Sciatic nerve (tissue), 2 donors: Measurements from ENCODE around the gene KANSL1. TPM values are rescaled to one million over a fixed set of nuclear protein-coding genes. Genes with fewer than 3 reads are reported as not detected.

Experiments
- ATAC-seq: fragments of 200-7000 bp; cut with Tn5 transposase; one replicate; pipeline ENCODE4 v1.9.1; 2020; ENCODE audit warnings: mild to moderate bottlenecking, moderate library complexity
- DNase-seq: peaks from one replicate; pipeline ENCODE4 v3.0.0-alpha.2; 2020; ENCODE audit warnings: low spot score
- intact Hi-C: fragments of 100-400 bp; cut with DNase I; formaldehyde crosslinking; loops from one replicate; pipeline ENCODE4 v1.14.2; 2022
- total RNA-seq: library from RNA; stranded (reverse); fragmentation: NEBNext Ultra II Directional; extraction: Animal tissue kit (Norgen Biotek cat#: 25700); gene quantifications from one replicate; pipeline ENCODE4 v1.2.1, GENCODE V29; 2021
- donor health status: DM: no; HTN: no; CAD: no.
- donor health status: DM: no; HTN: no; CAD: no.

The KANSL1 gene
- total RNA-seq, 1 donor from 2014 or later = 108 TPM

DNA sequence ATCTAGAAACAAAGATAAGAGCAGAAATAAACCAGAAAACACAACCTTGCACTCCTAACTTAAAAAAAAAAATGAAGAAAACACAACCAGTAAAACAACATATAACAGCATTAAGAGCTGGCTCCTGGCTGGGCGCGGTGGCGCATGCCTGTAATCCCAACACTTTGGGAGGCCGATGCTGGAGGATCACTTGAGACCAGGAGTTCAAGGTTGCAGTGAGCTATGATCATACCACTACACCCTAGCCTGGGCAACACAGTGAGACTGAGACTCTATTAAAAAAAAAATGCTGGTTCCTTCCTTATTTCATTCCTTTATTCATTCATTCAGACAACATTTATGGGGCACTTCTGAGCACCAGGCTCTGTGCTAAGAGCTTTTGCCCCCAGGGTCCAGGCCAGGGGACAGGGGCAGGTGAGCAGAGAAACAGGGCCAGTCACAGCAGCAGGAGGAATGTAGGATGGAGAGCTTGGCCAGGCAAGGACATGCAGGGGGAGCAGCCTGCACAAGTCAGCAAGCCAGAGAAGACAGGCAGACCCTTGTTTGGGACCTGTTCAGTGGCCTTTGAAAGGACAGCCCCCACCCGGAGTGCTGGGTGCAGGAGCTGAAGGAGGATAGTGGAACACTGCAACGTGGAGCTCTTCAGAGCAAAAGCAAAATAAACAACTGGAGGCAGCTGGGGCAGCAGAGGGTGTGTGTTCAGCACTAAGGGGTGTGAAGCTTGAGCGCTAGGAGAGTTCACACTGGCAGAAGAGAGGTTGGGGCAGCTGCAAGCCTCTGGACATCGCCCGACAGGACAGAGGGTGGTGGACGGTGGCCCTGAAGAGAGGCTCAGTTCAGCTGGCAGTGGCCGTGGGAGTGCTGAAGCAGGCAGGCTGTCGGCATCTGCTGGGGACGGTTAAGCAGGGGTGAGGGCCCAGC, 191.6 kb downstream of the KANSL1 start:
- ATAC-seq (peak; percentile 5), DNase-seq (no peak)
- intact Hi-C loops = loop anchor here (10.0 kb wide), 1 partner anchor 213 kb away; no protein-coding TSS in a partner anchor

DNA sequence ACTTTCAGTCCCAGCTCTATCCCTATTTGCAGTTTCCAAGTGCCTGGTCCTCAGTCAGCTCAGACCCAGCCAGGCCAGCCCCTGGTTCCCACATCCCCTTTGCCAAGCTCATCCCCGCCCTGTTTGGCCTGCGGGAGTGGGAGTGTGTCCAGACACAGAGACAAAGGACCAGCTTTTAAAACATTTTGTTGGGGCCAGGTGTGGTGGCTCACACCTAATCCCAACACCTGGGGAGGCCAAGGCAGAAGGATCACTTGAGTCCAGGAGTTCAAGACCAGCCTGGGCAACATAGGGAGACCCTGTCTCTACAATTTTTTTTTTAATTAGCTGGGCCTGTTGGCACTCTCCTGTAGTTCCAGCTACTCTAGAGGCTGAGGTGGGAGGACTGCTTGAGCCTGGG, 192.5 kb downstream of the KANSL1 start:
- DNase-seq (no peak), ATAC-seq (no peak)
- intact Hi-C loops = loop anchor here (10.0 kb wide), 1 partner anchor 214 kb away; no protein-coding TSS in a partner anchor

DNA sequence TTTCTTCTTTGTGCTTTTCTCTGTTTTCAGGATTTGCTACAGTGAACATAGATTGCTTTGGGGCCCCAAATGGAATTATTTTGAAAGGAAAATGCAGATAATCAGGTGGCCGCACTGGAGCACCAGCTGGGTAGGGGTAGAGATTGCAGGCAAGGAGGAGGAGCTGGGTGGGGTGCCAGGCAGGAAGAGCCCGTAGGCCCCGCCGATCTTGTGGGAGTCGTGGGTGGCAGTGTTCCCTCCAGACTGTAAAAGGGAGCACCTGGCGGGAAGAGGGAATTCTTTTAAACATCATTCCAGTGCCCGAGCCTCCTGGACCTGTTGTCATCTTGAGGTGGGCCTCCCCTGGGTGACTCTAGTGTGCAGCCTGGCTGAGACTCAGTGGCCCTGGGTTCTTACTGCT, 192.9 kb downstream of the KANSL1 start:
- no peak for ATAC-seq
- intact Hi-C loops = loop anchor here (10.0 kb wide), 1 partner anchor 215 kb away; no protein-coding TSS in a partner anchor
- DNase-seq = no peak

DNA sequence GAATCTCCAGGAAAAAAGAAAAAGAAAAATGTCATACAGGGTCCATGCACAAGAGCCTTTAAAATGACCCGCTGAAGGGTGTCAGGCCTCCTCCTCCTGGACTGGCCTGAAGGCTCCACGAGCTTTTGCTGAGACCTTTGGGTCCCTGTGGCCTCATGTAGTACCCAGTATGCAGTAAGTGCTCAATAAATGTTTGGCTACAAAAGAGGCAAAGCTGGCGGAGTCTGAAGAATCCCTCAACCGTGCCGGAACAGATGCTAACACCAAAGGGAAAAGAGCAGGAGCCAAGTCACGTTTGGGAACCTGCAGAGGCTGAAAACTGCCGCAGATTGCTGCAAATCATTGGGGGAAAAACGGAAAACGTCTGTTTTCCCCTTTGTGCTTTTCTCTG, 193.3 kb downstream of the KANSL1 start:
- intact Hi-C loops = loop anchor here (10.0 kb wide), 1 partner anchor 215 kb away; no protein-coding TSS in a partner anchor
- ATAC-seq (no peak), DNase-seq (no peak)

DNA sequence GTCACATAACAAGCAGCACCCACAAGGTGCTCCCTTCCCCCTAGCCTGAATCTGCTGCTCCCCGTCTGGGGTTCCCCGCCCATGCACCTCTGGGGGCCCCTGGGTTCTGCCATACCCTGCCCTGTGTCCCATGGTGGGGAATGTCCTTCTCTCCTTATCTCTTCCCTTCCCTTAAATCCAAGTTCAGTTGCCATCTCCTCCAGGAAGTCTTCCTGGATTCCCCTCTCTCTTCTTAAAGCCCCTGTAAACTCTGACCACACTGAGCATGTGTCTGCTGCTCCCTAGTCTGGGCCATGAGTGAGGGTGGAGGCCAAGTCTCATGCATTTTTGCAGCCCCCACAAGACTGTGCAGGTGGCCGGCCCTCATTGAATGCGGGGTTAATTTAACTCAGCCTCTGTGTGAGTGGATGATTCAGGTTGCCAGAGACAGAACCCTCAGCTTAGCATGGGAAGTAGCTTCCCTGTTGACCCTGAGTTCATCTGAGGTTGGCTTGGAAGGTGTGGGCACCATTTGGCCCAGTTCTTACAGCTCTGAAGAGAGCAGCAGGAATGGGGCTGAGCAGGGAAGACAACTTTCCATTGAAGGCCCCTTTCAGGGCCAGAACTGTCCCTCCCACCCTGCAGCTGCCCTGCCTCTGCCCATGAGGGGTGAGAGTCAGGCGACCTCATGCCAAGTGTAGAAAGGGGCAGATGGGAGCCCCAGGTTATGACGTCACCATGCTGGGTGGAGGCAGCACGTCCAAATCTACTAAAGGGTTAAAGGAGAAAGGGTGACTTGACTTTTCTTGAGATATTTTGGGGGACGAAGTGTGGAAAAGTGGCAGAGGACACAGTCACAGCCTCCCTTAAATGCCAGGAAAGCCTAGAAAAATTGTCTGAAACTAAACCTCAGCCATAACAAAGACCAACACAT, 194.0 kb downstream of the KANSL1 start, which contains the start of gene STH:
TSS of gene STH (plus strand) at position 264 of the 913 bp plus-strand sequence. CDS start at position 294, 30 bp downstream.
- DNase-seq = no peak
- ATAC-seq = no peak
- intact Hi-C loops = no loop called here

DNA sequence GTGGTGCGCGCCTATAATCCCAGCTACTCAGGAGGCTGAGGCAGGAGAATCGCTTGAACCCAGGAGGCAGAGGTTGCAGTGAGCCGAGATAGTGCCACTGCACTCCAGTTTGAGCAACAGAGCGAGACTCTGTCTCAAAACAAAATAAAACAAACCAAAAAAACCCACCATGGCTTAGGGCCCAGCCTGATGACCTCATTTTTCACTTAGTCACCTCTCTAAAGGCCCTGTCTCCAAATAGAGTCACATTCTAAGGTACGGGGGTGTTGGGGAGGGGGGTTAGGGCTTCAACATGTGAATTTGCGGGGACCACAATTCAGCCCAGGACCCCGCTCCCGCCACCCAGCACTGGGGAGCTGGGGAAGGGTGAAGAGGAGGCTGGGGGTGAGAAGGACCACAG, 195.6 kb downstream of the KANSL1 start:
- intact Hi-C loops = no loop called here
- ATAC-seq = no peak
- DNase-seq = no peak

DNA sequence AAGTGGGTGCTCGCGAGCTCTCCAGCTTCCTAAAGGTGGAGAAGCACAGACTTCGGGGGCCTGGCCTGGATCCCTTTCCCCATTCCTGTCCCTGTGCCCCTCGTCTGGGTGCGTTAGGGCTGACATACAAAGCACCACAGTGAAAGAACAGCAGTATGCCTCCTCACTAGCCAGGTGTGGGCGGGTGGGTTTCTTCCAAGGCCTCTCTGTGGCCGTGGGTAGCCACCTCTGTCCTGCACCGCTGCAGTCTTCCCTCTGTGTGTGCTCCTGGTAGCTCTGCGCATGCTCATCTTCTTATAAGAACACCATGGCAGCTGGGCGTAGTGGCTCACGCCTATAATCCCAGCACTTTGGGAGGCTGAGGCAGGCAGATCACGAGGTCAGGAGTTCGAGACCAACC, 196.1 kb downstream of the KANSL1 start:
- intact Hi-C loops = no loop called here
- ATAC-seq (no peak), DNase-seq (no peak)

DNA sequence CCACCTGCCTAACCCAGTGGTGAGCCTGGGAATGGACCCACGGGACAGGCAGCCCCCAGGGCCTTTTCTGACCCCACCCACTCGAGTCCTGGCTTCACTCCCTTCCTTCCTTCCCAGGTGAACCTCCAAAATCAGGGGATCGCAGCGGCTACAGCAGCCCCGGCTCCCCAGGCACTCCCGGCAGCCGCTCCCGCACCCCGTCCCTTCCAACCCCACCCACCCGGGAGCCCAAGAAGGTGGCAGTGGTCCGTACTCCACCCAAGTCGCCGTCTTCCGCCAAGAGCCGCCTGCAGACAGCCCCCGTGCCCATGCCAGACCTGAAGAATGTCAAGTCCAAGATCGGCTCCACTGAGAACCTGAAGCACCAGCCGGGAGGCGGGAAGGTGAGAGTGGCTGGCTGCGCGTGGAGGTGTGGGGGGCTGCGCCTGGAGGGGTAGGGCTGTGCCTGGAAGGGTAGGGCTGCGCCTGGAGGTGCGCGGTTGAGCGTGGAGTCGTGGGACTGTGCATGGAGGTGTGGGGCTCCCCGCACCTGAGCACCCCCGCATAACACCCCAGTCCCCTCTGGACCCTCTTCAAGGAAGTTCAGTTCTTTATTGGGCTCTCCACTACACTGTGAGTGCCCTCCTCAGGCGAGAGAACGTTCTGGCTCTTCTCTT, 196.8 kb downstream of the KANSL1 start:
- DNase-seq = no peak
- no peak for ATAC-seq
- intact Hi-C loops = no loop called here

DNA sequence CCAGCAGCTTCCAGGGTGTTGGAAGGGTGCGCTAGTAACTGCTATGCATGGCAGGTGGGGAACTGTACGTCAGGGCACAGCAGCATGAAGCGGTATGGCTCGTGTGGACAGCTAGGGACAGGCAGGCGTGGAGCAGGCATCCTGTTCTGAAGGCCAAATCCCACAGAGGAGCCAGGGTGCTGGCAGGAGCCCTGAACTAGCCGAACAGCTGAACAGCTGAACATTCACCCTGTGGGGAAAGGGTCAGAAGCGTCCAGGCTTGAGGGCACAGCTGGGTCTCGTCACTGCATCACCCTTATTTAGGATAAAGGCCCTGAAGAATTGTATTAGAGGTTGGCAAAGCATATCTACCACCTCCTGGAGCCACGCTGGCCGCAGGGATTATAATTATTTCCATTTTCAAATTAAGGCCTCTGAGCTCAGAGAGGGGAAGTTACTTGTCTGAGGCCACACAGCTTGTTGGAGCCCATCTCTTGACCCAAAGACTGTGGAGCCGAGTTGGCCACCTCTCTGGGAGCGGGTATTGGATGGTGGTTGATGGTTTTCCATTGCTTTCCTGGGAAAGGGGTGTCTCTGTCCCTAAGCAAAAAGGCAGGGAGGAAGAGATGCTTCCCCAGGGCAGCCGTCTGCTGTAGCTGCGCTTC, 197.5 kb downstream of the KANSL1 start:
- intact Hi-C loops = no loop called here
- DNase-seq = no peak
- ATAC-seq = no peak

DNA sequence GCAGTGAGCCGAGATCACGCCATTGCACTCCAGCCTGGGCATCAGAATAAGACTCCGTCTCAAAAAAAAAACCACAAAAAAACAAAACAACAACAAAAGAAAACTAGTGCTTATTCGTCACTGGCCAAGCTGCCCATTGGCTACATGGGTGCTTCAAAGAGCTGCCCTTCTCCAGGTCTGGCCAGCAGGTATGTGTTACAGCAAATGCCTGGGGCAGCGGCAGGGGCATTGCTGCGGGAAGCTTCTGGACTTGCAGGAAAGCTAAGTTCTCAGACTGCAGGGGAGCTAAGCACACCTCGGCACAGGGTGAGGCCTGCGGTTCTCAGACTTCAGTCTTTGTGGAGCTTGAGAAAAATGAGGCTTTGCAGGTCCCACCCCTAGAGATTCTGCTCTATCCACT, 198.2 kb downstream of the KANSL1 start:
- intact Hi-C loops = no loop called here
- ATAC-seq (no peak), DNase-seq (no peak)

DNA sequence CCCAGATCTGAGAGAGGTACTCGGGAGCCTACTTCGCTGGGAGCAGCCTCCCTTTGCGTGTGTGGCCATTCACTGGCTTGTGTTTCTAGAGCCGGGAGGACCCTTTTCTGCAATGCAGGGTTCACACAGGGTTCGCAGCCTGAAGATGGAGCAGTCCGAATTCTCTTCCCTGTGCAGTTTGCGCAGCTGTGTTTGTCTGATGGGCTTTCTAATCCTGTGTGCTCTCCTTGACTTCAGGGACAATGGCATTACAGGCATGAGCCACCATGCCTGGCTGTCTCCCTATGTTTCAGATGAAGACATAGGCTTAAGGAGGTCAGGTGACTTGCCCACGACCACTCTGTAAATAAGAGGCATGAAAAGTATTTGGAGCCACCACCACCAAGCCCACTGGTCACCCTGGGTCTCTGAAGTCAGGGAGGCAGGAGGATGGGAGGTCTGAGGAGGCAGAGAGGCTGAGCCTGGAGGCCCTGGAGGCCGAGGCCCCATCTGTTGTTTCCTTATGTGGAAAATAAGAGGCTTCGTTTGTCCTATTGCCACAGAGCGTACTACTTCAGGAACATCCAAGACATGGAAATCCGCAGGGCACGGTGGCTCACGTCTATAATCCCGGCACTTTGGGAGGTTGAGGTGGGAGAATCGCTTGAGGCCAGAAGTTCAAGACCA, 199.1 kb downstream of the KANSL1 start:
- no peak for ATAC-seq
- DNase-seq = no peak
- intact Hi-C loops = no loop called here

DNA sequence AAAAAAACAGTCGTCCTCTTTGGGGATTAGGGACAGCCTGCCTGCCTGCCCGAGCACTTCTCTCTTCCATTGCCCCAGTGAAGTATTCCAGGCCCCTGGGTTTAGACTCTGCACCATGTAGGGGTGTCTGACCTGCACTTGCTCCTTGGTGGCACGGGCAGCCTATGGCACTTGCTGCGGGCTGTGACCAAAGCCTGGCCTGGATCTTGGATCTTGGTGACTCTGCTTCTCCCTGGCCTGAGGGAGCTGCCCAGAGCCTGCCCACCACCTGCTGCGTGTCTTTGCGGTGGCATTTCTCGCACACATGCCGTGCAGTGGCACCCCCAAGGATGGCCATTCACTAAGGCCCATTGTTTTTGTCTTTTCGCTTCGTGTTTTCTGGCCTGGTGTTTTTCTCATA, 200.3 kb downstream of the KANSL1 start:
- no peak for ATAC-seq
- DNase-seq = no peak

DNA sequence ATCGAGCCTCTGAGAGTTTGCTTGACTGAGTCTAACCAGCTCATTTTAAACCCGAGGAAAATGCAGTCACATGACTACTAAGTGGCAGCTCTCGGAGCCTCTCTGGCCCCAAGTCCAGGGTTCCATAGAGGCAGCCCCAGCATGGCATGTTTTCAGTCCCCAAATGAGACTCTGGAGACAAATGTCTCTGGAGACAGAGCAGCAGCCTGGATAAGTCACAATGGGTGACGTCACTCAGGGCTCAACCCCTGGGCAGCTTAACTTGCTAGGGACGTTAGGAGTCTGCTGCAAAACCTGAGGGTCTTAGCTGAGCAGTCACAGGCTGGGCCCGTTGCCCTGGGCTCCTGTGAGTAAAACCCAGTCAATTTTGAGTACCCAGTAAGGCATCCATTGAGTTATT, 201.1 kb downstream of the KANSL1 start:
- DNase-seq (no peak), ATAC-seq (no peak)
- intact Hi-C loops = no loop called here

More for the DNA sequence above, 200.3 kb downstream of the KANSL1 start:
- intact Hi-C loops = no loop called here

DNA sequence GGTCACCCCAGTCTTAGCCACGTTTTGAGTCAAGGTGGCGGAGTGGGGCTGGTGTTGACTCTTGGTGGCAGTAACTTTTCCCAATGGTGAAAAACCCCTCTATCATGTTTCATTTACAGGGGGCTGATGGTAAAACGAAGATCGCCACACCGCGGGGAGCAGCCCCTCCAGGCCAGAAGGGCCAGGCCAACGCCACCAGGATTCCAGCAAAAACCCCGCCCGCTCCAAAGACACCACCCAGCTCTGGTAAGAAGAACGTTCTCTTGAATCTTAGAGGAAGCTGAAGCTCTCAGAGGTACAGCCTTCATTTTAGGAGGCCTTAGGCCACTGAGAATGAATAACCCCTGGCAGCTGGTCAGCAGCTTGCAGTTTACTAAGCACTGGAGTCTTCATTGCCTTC, 201.9 kb downstream of the KANSL1 start:
- intact Hi-C loops = no loop called here
- no peak for ATAC-seq
- no peak for DNase-seq

DNA sequence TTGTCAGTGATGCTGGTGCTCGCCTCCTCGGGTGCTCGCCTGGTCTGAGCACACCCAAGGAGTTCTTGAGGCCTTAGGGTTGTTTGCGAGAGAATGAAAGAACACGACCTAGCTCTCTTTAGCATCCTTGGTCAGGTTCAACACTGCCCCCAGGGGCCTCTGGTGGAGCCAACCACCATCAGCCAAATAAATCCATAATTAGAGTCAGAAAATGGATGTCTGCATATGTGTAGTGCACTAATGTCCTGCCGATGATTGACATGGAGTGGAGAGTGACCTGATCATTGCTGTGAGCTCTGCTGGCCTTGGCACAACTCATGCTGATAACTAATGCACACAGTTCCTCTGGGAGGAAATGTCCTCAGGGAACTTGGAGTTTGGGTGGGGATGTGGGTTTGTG, 202.3 kb downstream of the KANSL1 start:
- intact Hi-C loops = no loop called here
- DNase-seq = no peak
- no peak for ATAC-seq

DNA sequence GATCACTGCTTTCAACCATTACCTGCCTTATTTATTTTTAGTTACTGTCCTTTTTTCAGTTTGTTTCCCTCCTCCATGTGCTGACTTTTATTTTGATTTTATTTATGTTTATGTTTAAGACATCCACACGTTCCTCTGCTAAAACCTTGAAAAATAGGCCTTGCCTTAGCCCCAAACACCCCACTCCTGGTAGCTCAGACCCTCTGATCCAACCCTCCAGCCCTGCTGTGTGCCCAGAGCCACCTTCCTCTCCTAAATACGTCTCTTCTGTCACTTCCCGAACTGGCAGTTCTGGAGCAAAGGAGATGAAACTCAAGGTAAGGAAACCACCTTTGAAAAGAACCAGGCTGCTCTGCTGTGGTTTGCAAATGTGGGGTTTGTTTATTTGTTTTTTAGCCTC, 203.5 kb downstream of the KANSL1 start:
- intact Hi-C loops = no loop called here
- ATAC-seq = no peak
- no peak for DNase-seq

DNA sequence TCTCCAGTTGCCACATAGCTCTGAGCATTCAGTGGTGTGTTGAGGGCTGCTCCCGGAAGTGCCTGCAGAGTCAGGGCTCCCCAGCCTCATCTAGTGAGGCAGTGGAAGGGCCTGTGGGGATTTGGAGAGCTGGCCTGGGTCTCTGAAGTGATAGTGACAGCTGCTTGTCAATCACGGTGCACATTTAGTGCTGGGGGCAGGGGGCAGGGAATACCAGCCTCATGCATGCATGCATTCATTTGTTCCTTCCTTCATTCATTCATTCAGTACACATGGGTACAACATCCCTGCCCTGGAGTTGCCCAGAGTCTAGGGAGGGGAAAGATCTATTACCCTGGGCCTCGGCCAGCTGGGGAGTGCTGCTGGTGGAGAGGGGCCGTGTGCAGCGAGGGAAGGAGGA, 205.5 kb downstream of the KANSL1 start:
- ATAC-seq (no peak), DNase-seq (no peak)
- intact Hi-C loops = no loop called here

DNA sequence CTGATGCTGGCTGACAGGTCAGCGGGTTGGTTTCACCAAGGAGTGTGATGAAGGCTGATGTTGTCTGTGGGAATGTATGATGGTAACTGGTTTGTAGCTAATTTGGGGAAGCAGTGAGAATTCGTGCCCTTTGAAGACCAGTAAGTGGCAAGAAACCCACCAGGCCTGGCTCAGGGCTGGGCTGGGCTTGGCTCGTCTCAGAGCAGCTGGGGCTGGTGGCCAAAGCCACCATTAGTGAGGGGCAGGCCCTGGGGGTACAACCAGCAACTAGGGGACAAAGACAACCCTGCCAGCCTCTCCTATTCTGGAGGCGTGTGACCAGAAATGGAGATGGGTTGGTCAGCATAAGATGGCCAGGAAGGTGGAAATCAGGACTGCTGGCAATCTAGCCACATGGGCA, 207.2 kb downstream of the KANSL1 start:
- DNase-seq (no peak), ATAC-seq (no peak)

More for the DNA sequence above, 207.2 kb downstream of the KANSL1 start:
- intact Hi-C loops = no loop called here
